ENCODE results near the gene OR2A5.

- TF ChIP-seq USF2 (IDR thresholded peaks at IDR 0.05; ENCODE audit: low read depth, low read length) (no peak), POLR2A (IDR thresholded peaks at IDR 0.05; ENCODE audit: low read depth, low read length) (no peak), CHD1 (IDR thresholded peaks at IDR 0.05; ENCODE audit: low read depth, low read length) (no peak), SMC3 (IDR thresholded peaks at IDR 0.05; ENCODE audit: low read depth, low read length) (no peak), RAD21 (IDR thresholded peaks at IDR 0.05; ENCODE audit: low read length) (no peak), ELK1 (IDR thresholded peaks at IDR 0.05; ENCODE audit: borderline replicate concordance, low read depth, low read length) (no peak), CTCF (conservative IDR thresholded peaks at IDR 0.05; ENCODE audit: low read depth, low read length) (no peak), RCOR1 (IDR thresholded peaks at IDR 0.05; ENCODE audit: insufficient replicate concordance, low read length) (no peak), MAFK (IDR thresholded peaks at IDR 0.05; ENCODE audit: low read depth, low read length) (no peak), RFX5 (IDR thresholded peaks at IDR 0.05; ENCODE audit: low read depth, low read length) (no peak), FOS (IDR thresholded peaks at IDR 0.05; ENCODE audit: low read depth, low read length) (no peak), MAZ (IDR thresholded peaks at IDR 0.05; ENCODE audit: borderline replicate concordance, low read depth, low read length) (no peak), MXI1 (IDR thresholded peaks at IDR 0.05; ENCODE audit: borderline replicate concordance, low read depth, low read length) (no peak), CEBPB (IDR thresholded peaks at IDR 0.05; ENCODE audit: low read depth, low read length) (no peak)
Measured at GRCh38 chr7:144049491-144049890, 743 bp downstream of the OR2A5 start.

Data from IMR-90 (cell line).